GM19023 (cell line): Measurements from ENCODE around the gene APPL2.

Source experiments
- ATAC-seq: cut with Tn5 transposase; IDR thresholded peaks from one replicate; pipeline ENCODE4 v1.9.1; 2021; ENCODE audit warnings: mild to moderate bottlenecking, moderate library complexity; ENCODE audit not compliant: unreplicated experiment

APPL2 gene

DNA sequence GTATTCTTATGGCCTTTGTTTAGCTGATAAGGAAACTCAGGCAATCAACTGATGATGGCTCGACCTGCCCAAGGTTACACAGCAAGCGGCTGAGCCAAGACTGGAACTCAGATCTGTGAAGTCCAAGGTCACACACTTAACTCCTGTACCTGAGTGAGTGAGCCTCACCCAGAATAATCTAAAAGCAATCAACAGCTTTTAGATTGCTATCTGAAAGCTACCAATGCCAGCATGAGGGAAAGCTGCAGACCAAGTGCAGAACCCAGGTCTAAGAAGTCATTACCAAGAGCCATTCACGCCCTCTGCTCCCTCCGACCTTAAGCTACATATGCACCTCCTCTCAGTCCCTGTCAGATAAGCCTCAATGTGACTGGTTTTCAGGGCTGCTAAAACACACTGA is 12.1 kb downstream of the APPL2 start:
- no peak for ATAC-seq

DNA sequence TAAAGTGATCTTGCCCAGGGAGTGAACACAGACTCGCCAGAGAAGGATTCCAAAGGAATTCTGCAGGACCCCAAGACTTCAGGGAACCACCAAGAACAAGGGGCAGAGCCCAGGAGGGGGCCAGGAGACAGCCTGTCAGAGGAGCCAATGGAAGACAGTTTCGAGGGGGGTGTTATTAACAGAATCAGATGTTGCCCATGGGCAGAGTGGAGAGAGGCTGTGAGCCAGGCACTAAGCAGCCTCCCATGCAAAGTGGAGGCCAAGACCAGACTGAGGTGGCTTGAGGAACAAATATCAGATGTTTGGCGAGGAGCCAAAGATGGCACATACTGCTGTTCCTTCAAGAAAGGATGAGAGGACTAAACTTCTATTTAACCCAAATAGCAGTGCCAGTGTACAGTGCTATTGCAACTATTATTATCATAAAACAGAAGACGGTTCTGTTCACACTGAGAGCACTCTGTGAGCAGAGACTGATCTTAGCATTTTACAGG is 12.6 kb downstream of the APPL2 start:
- ATAC-seq = no peak

GRCh38 chr12:105222726-105223351 is 13.1 kb downstream of the APPL2 start:
- ATAC-seq = no peak

GRCh38 chr12:105222284-105222655 is 13.7 kb downstream of the APPL2 start:
- no peak for ATAC-seq

GRCh38 chr12:105221583-105222283 is 14.2 kb downstream of the APPL2 start:
- no peak for ATAC-seq

GRCh38 chr12:105220929-105221290 is 15.1 kb downstream of the APPL2 start:
- ATAC-seq = no peak

DNA sequence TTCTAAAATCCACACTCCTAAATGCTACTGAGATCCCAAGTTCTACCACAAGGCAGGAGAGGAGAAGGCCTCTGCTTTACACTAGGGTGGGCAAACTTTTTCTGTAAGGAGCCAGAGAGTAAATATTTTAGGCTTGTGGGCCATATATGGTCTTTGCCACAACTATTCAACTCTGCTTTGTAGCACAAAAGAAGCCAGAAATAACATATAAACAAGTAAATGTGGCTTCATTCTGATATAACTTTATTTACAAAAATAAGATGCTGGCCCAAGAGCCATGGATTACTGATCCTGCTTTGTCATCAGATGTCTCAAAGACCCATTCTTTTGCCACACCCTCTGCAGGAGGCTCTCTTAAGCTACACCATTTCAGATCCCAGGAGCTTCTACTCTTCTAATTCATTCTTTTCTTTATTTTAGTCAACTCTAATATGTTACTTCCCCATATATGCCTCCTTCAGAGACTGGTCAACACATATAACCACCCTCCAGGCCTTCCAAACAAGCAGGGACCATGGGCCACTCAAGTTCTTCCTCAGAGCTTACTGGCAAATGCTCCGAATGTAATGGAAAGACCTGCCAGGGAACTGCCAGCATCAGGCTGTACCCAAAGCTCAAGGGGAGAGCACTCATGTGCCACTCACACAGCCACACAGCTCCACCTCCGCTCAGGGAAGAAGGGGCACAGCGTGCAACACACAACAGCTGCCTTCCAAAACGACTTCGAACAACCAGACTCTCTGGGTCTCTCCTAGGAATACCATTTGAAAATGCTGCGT is 15.6 kb downstream of the APPL2 start:
- ATAC-seq = no peak

DNA sequence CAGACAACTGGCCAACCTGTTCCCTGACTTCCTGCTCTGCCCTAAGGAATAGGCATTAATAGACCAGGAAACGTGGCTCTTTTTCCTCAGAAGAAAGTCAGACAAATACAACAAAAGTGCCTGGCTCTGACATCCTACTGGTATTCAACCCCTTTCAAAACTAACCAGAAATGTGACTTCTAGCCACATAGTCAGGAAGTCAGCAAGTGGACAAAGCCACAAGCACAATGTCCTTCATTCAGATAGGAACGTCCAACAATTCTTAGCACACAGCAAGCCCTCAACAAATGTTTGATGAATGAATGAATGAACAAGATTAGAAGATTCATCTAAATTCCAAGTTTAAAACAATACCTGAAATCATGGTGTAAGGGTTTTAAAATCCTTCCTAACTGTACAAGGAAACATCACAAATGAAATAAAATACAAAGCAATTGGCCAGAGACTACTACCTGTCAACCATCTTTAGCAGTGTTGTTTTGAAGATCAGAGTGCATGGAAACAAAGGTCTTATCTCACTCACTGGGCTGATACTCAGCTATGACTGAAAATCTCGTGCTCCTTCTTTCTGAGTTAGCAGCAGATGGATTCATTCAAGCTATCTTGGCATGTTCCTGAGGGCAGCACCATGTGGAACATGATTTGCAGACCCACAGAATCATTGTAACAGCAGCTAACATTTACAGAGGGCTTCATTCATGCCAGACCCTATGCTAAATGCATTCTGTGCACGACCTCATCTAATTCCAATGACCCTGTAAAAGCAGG is 16.5 kb downstream of the APPL2 start:
- no peak for ATAC-seq

GRCh38 chr12:105218434-105218833 is 17.5 kb downstream of the APPL2 start:
- ATAC-seq = no peak

GRCh38 chr12:105214670-105215375 is 21.2 kb downstream of the APPL2 start:
- ATAC-seq = no peak

GRCh38 chr12:105214148-105214547 is 21.8 kb downstream of the APPL2 start:
- no peak for ATAC-seq

GRCh38 chr12:105212438-105212837 is 23.5 kb downstream of the APPL2 start:
- ATAC-seq = no peak

GRCh38 chr12:105209091-105209490 is 26.9 kb downstream of the APPL2 start:
- no peak for ATAC-seq

GRCh38 chr12:105206686-105207374 is 29.1 kb downstream of the APPL2 start:
- ATAC-seq = no peak

GRCh38 chr12:105205322-105206048 is 30.5 kb downstream of the APPL2 start:
- ATAC-seq = no peak

GRCh38 chr12:105204916-105205315 is 31.1 kb downstream of the APPL2 start:
- no peak for ATAC-seq

DNA sequence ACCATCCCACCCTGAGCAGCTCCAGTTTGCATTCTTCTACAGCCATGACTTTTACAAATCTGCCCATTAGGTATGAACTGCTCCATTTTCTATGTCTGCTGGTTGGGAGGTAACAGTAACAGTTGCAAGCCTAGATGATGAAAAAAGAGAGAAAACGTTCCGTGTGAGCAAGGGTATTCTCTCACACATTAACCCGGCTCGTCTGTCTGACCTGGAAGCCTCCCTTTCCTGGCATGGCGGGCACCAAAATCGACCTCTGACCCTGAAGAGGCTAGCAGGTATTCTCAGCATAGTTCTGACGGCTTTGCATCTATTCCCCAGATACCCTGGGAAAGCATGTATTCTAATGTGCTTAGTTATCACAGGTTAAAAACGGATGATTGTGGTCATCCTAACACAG is 31.8 kb downstream of the APPL2 start:
- ATAC-seq = no peak

DNA sequence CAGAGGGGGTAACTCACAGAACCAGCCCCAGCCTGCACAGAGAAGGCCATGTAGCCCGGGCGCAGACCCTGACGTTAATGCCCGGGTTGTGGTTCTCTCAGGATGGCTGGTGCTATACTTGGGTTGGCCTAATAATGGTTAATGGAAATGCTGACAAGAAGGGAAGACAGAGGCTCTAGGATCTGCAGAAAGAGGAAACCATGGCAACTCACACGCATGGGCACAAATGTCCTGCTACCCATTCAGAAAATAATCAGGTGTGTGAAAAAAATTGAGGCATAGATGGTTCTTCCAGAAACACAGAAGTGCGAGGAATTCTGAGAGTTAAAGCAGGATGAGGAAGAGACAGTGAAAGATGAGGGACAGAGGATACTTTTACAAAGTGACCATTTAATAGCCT is 33.8 kb downstream of the APPL2 start:
- no peak for ATAC-seq

- no peak for ATAC-seq
Observed at GRCh38 chr12:105201299-105201698, 34.7 kb downstream of the APPL2 start.
